MM.1S (cell line): ENCODE measurements around the gene CTDNEP1.

ENCODE experiments used
- DNase-seq: peaks from one replicate; pipeline ENCODE4 v3.0.0-alpha.2; 2015
- H2AFZ ChIP-seq: fragments of 300-600 bp; sonication (generic); 2 replicates; pipeline ENCODE4 v1.6.0; 2016; ENCODE audit warnings: antibody characterized with exemption, low read length
- H3F3A ChIP-seq: fragments of 300-600 bp; sonication (generic); 2 replicates; pipeline ENCODE4 v1.6.1; 2016; ENCODE audit warnings: mild to moderate bottlenecking, antibody characterized with exemption, low read length, moderate library complexity, mixed read lengths; ENCODE audit not compliant: insufficient read depth
- H3K27ac ChIP-seq: fragments of 300-600 bp; sonication (generic); 2 replicates; pipeline ENCODE4 v1.5.1; 2016; ENCODE audit warnings: mild to moderate bottlenecking, low read length
- H3K27me3 ChIP-seq: fragments of 300-600 bp; sonication (generic); replicated peaks from 2 replicates; pipeline ENCODE4 v1.6.0; 2016; ENCODE audit warnings: low read length; ENCODE audit not compliant: insufficient read depth
- H3K36me3 ChIP-seq: fragments of 300-600 bp; sonication (generic); replicated peaks from 2 replicates; pipeline ENCODE4 v1.6.1; 2016; ENCODE audit warnings: mild to moderate bottlenecking, low read length, mixed read lengths; ENCODE audit not compliant: insufficient read depth
- H3K4me1 ChIP-seq: fragments of 300-600 bp; sonication (generic); 2 replicates; pipeline ENCODE4 v1.6.1; 2016; ENCODE audit warnings: low read length, mixed read lengths
- H3K4me2 ChIP-seq: fragments of 300-600 bp; sonication (generic); 2 replicates; pipeline ENCODE4 v1.6.0; 2016; ENCODE audit warnings: low read depth, low read length
- H3K4me3 ChIP-seq: fragments of 300-600 bp; sonication (generic); 2 replicates; pipeline ENCODE4 v1.5.1; 2016; ENCODE audit warnings: low read length, mixed read lengths
- H3K79me2 ChIP-seq: fragments of 300-600 bp; sonication (generic); 2 replicates; pipeline ENCODE4 v1.6.1; 2016; ENCODE audit warnings: mixed run types, low read length, mixed read lengths
- H3K9ac ChIP-seq: fragments of 300-600 bp; sonication (generic); 2 replicates; pipeline ENCODE4 v1.6.1; 2016; ENCODE audit warnings: low read length, mixed read lengths
- H3K9me2 ChIP-seq: fragments of 300-600 bp; sonication (generic); replicated peaks from 2 replicates; pipeline ENCODE4 v1.6.1; 2016; ENCODE audit warnings: mild to moderate bottlenecking, low read length, mixed read lengths; ENCODE audit not compliant: insufficient read depth
- H3K9me3 ChIP-seq: fragments of 300-600 bp; sonication (generic); replicated peaks from 2 replicates; pipeline ENCODE4 v1.6.1; 2016; ENCODE audit warnings: mild to moderate bottlenecking, low read length, mixed read lengths; ENCODE audit not compliant: insufficient read depth
- H4K20me1 ChIP-seq: fragments of 300-600 bp; sonication (generic); 2 replicates; pipeline ENCODE4 v1.6.1; 2016; ENCODE audit warnings: mild to moderate bottlenecking, low read length, moderate library complexity, mixed read lengths; ENCODE audit not compliant: insufficient read depth
- EZH2 ChIP-seq: fragments of 300-600 bp; sonication (generic); optimal IDR thresholded peaks from 2 replicates; pipeline ENCODE3; 2017; ENCODE audit warnings: low read depth, mild to moderate bottlenecking, antibody characterized with exemption, low read length, mixed read lengths
- EZH2phosphoT487 ChIP-seq: fragments of 300-600 bp; sonication (generic); IDR thresholded peaks from 2 replicates; pipeline ENCODE4 v1.6.1; 2018; ENCODE audit warnings: antibody characterized with exemption, low read length
- TF ChIP-seq, protein P1 (sequence below): fragments of 300-600 bp; sonication (generic); IDR thresholded peaks from 2 replicates; pipeline ENCODE4 v1.5.1; 2016; ENCODE audit warnings: antibody characterized with exemption, low read length, mixed read lengths

Gene CTDNEP1

DNA sequence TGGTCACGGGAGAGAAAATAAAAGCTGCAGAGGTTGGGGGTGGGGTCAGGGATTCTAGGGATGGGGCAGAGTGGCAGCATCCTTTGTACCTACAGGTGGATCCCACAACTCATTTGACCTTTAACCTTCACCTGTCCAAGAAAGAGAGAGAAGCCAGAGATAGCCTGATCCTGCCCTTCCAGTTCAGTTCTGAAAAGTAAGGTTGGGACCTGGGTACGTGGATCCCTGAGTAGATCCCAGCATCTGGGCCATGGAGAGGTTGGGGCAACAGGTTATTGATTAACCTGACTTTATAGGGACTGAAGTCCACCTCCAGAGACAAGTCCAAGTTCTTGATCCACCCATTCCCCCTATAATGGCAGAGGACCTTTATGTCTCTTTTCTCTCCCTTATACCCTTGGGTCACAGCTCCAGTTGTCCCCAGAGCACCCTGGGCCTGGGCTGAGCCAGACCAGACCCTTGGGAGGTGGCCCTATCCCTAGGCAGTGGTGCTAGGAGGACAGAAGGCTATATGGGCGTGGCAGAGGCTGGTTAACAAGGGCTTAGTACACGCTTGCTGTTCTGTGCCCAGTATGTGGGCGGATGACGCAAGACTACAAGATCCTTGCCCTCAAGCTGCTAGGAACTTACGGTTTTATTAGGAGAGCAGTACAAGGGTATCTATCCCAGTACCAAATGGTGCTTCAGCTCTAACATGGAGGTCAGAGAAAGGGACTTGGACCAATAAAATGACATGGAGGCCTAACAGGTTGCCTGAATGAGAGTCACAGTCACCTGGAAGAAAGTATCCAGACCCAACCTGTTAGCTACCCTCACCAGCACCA is 7.4 kb upstream of the CTDNEP1 start:
- Histone ChIP-seq H3K4me1 (peaks cover 4% of the 10 kb centered on the region; the same call in 1 of the 2 replicates), H3K79me2 (no peaks in the 10 kb centered on the region), H3K27me3 (peaks cover 34% of the 10 kb centered on the region), H2AFZ (no peak overlapping the region), H3F3A (no peaks in the 10 kb centered on the region), H3K4me2 (no peak overlapping the region), H4K20me1 (no peaks in the 10 kb centered on the region), H3K9me2 (no peaks in the 10 kb centered on the region), H3K36me3 (0 out of 2 replicates have a peak, but pooled peaks cover 4% of the 10 kb centered on the region), H3K27ac (no peak overlapping the region), H3K9me3 (no peaks in the 10 kb centered on the region), H3K9ac (no peak overlapping the region), H3K4me3 (no peak overlapping the region)
- TF ChIP-seq, protein P1, sequence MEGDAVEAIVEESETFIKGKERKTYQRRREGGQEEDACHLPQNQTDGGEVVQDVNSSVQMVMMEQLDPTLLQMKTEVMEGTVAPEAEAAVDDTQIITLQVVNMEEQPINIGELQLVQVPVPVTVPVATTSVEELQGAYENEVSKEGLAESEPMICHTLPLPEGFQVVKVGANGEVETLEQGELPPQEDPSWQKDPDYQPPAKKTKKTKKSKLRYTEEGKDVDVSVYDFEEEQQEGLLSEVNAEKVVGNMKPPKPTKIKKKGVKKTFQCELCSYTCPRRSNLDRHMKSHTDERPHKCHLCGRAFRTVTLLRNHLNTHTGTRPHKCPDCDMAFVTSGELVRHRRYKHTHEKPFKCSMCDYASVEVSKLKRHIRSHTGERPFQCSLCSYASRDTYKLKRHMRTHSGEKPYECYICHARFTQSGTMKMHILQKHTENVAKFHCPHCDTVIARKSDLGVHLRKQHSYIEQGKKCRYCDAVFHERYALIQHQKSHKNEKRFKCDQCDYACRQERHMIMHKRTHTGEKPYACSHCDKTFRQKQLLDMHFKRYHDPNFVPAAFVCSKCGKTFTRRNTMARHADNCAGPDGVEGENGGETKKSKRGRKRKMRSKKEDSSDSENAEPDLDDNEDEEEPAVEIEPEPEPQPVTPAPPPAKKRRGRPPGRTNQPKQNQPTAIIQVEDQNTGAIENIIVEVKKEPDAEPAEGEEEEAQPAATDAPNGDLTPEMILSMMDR = no peak
- TF ChIP-seq EZH2 (no peak), EZH2phosphoT487 (no peak)
- no peak for DNase-seq

DNA sequence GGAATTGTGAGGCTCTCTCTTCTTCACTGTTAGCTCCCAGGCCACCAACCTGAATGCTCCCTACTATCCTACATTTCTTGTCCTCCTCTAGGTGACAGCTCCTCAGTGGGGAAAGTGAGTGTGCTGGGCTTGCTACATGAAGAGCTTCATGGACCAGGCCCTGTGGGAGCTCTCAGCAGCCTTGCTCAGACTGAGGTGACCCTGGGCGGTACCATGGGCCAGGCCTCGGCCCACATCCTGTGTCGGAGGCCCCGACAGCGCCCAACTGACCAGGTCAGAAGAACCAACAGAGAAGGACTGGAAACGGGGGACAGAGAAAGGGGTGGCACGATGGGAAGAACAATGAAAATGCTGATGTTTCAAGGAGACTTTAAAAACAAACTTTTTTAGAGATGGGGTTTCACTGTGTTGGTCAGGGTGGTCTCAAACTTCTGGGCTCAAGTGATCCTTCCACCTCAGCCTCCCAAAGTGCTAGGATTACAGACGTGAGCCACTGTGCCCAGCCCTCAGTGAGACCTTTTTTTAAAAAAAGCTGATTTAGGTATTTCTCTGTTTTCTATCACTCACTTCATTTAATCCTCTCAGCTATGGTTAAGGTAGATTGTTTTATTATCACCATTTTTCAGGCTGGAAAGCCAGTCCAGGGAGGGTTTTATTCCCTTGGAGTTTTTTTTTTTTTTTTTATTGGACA is 5.4 kb upstream of the CTDNEP1 start:
- Histone ChIP-seq H4K20me1 (no peaks in the 10 kb centered on the region), H2AFZ (no peak overlapping the region), H3K36me3 (0 out of 2 replicates have a peak, but pooled peaks cover 4% of the 10 kb centered on the region), H3K27ac (no peak overlapping the region), H3K9ac (no peak overlapping the region), H3K27me3 (peaks cover 14% of the 10 kb centered on the region), H3K4me3 (no peak overlapping the region), H3K9me3 (no peaks in the 10 kb centered on the region), H3F3A (peaks cover 6% of the 10 kb centered on the region), H3K4me2 (no peak overlapping the region), H3K79me2 (peaks cover 11% of the 10 kb centered on the region), H3K4me1 (peaks cover 5% of the 10 kb centered on the region), H3K9me2 (no peaks in the 10 kb centered on the region)
- TF ChIP-seq, protein P1 = no peak
- TF ChIP-seq EZH2 (no peak), EZH2phosphoT487 (no peak)
- no peak for DNase-seq

DNA sequence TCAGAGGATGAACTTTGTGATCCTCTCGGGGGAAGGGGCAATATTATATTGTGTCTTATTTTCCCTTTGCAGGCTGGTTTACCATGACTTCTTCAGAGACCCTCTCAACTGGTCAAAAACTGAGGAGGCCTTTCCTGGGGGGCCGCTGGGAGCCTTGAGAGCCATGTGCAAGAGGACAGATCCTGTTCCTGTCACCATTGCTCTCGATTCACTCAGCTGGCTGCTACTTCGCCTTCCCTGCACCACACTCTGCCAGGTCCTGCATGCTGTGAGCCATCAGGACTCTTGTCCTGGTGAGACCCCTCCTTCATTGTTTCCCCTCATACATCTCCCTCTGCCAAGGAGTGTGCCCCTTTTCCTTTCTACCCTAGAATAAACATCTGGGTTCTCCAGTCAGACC is 3.0 kb upstream of the CTDNEP1 start:
- Histone ChIP-seq H3K4me1 (peaks cover 13% of the 10 kb centered on the region), H3K79me2 (peaks cover 30% of the 10 kb centered on the region), H3K4me3 (no peak overlapping the region), H3K36me3 (0 out of 2 replicates have a peak, but pooled peaks cover 4% of the 10 kb centered on the region), H3K9me3 (no peaks in the 10 kb centered on the region), H3F3A (peaks cover 6% of the 10 kb centered on the region), H4K20me1 (no peaks in the 10 kb centered on the region), H3K27me3 (no peaks in the 10 kb centered on the region), H2AFZ (no peak overlapping the region), H3K4me2 (no peak overlapping the region), H3K9ac (no peak overlapping the region), H3K9me2 (no peaks in the 10 kb centered on the region), H3K27ac (no peak overlapping the region)
- DNase-seq = no peak
- TF ChIP-seq EZH2 (no peak), EZH2phosphoT487 (no peak)
- TF ChIP-seq, protein P1 = no peak
